H1 (cell line): ENCODE data around the gene GJB1. TPM values are rescaled to one million over a fixed set of nuclear protein-coding genes. Genes with fewer than 3 reads are reported as not detected.

ENCODE experiments used
- CTCF ChIA-PET: fragments of 300-600 bp; sonication (Branson Sonifier 250); formaldehyde crosslinking; loops from one replicate; lab custom pipeline; 2021; ENCODE audit not compliant: partially characterized antibody; lab: Charles Lee
- POLR2A ChIA-PET: fragments of 300-600 bp; sonication (Branson Sonifier 250); formaldehyde crosslinking; loops from one replicate; lab custom pipeline; 2021; ENCODE audit warnings: inconsistent platforms; ENCODE audit not compliant: partially characterized antibody; lab: Charles Lee
- DNase-seq, 2 experiments: peaks; one replicate each; pipeline versions ENCODE4 v3.0.0 to v3.0.0-alpha.2; 2010 to 2022; ENCODE audit warnings: low spot score in 2 of 2, low read depth in 1 of 2, mixed read lengths in 1 of 2
- FAIRE-seq: peaks from 2 replicates; lab custom pipeline; 2011; peaks lifted over from hg19 to GRCh38; lab: Jason Lieb, UNC
- H2AFZ ChIP-seq: 2 replicates; pipeline ENCODE4 v1.8.1; 2012; ENCODE audit warnings: low read length, inconsistent platforms
- H2AK5ac ChIP-seq: 2 replicates; pipeline ENCODE4 v1.6.1; 2013; ENCODE audit warnings: low read depth, low read length
- H2BK120ac ChIP-seq: replicated peaks from 2 replicates; pipeline ENCODE3; 2013; ENCODE audit warnings: low read depth, low read length, inconsistent platforms
- H2BK12ac ChIP-seq: 2 replicates; pipeline ENCODE4 v1.6.1; 2013; ENCODE audit warnings: low read depth, low read length
- H2BK15ac ChIP-seq: 2 replicates; pipeline ENCODE4 v1.6.1; 2013; ENCODE audit warnings: low read length
- H2BK20ac ChIP-seq: 2 replicates; pipeline ENCODE4 v1.6.1; 2013; ENCODE audit warnings: low read length
- H2BK5ac ChIP-seq: 2 replicates; pipeline ENCODE4 v1.6.1; 2013; ENCODE audit warnings: low read depth, low read length
- H3K14ac ChIP-seq: 2 replicates; pipeline ENCODE4 v1.6.1; 2013; ENCODE audit warnings: inconsistent platforms; ENCODE audit not compliant: insufficient read length
- H3K18ac ChIP-seq: 2 replicates; pipeline ENCODE4 v1.6.1; 2013; ENCODE audit warnings: low read length; ENCODE audit errors: extremely low read depth
- H3K23ac ChIP-seq: 2 replicates; pipeline ENCODE4 v1.6.1; 2013; ENCODE audit warnings: inconsistent platforms; ENCODE audit not compliant: insufficient read length
- H3K23me2 ChIP-seq: 2 replicates; pipeline ENCODE4 v1.6.1; 2013; ENCODE audit warnings: low read depth, low read length
- H3K27ac ChIP-seq: 2 replicates; pipeline ENCODE4 v1.6.1; 2011; ENCODE audit warnings: low read depth, low read length, inconsistent platforms
- H3K27me3 ChIP-seq, 4 experiments: replicated peaks in 1 of 4; 1 replicate in 1 of 4; 2 replicates in 3 of 4; pipeline versions ENCODE4 v1.6.1 to v1.8.1; 2011 to 2013; ENCODE audit warnings: low read length in 3 of 4, mild to moderate bottlenecking in 3 of 4, inconsistent platforms in 2 of 4, mixed read lengths in 2 of 4, moderate library complexity in 1 of 4; ENCODE audit not compliant: control insufficient read depth in 3 of 4, insufficient read depth in 3 of 4; ENCODE audit errors: extremely low read depth in 1 of 4
- H3K36me3 ChIP-seq, 4 experiments: 2 replicates each; pipeline versions ENCODE4 v1.6.1 to v1.8.1; 2011 to 2013; ENCODE audit warnings: mild to moderate bottlenecking in 4 of 4, low read length in 3 of 4, moderate library complexity in 2 of 4, control low read depth in 1 of 4, inconsistent platforms in 1 of 4; ENCODE audit not compliant: insufficient read depth in 4 of 4, control insufficient read depth in 2 of 4
- H3K4ac ChIP-seq: replicated peaks from 2 replicates; pipeline ENCODE3; 2013; ENCODE audit warnings: low read length, low read depth, mixed read lengths, inconsistent platforms; ENCODE audit not compliant: insufficient read length
- H3K4me1 ChIP-seq, 4 experiments: replicated peaks in 1 of 4; 1 replicate in 1 of 4; 2 replicates in 3 of 4; pipeline versions ENCODE4 v1.6.1 to v1.8.1; 2011 to 2013; ENCODE audit warnings: low read length in 3 of 4, inconsistent platforms in 2 of 4, mixed read lengths in 1 of 4; ENCODE audit not compliant: insufficient read depth in 4 of 4, control insufficient read depth in 3 of 4
- H3K4me2 ChIP-seq, 2 experiments: 2 replicates each; pipeline versions ENCODE4 v1.6.1 to v1.8.1; 2011 to 2013; ENCODE audit warnings: low read depth in 2 of 2, low read length in 2 of 2, control low read depth in 1 of 2, inconsistent platforms in 1 of 2, mild to moderate bottlenecking in 1 of 2; ENCODE audit not compliant: insufficient read depth in 1 of 2
- H3K4me3 ChIP-seq, 4 experiments: fragments of 200-600, 300-600 bp in 1 of 4; sonication (generic), shearing (Covaris generic), sonication (Bioruptor Twin) in 1 of 4; 2 replicates each; pipeline versions ENCODE4 v1.5.1 to v1.8.1; 2011 to 2016; ENCODE audit warnings: low read length in 4 of 4, low read depth in 3 of 4, control low read depth in 2 of 4, inconsistent platforms in 2 of 4, mild to moderate bottlenecking in 2 of 4, mixed read lengths in 1 of 4, moderate library complexity in 1 of 4; ENCODE audit not compliant: insufficient read depth in 2 of 4; ENCODE audit errors: extremely low read depth in 1 of 4
- H3K56ac ChIP-seq: replicated peaks from 2 replicates; pipeline ENCODE3; 2013; ENCODE audit warnings: low read depth, mild to moderate bottlenecking, mixed read lengths, low read length, inconsistent platforms; ENCODE audit not compliant: insufficient read length
- H3K79me1 ChIP-seq: 2 replicates; pipeline ENCODE4 v1.6.1; 2013; ENCODE audit warnings: low read depth, low read length, control low read depth
- H3K79me2 ChIP-seq, 2 experiments: 2 replicates each; pipeline versions ENCODE4 v1.6.1 to v1.8.1; 2012 to 2013; ENCODE audit warnings: low read length in 2 of 2, mild to moderate bottlenecking in 2 of 2, inconsistent platforms in 1 of 2; ENCODE audit not compliant: insufficient read depth in 2 of 2, control insufficient read depth in 1 of 2
- H3K9ac ChIP-seq, 4 experiments: replicated peaks in 1 of 4; 1 replicate in 1 of 4; 2 replicates in 3 of 4; pipeline versions ENCODE4 v1.6.1 to v1.8.1; 2011 to 2013; ENCODE audit warnings: low read depth in 3 of 4, low read length in 3 of 4, control low read depth in 2 of 4, mild to moderate bottlenecking in 2 of 4, moderate library complexity in 2 of 4, inconsistent platforms in 1 of 4; ENCODE audit errors: extremely low read depth in 1 of 4
- H3K9me3 ChIP-seq, 2 experiments: 2 replicates each; pipeline versions ENCODE4 v1.6.1 to v1.8.1; 2012 to 2013; ENCODE audit warnings: mild to moderate bottlenecking in 2 of 2, moderate library complexity in 2 of 2, control low read depth in 1 of 2, inconsistent platforms in 1 of 2, low read depth in 1 of 2, low read length in 1 of 2, mixed read lengths in 1 of 2; ENCODE audit not compliant: insufficient read depth in 2 of 2
- H4K20me1 ChIP-seq, 2 experiments: replicated peaks in 1 of 2; 2 replicates each; pipeline versions ENCODE3 to v1.8.1; 2011 to 2013; ENCODE audit warnings: inconsistent platforms in 2 of 2, low read length in 2 of 2, mild to moderate bottlenecking in 1 of 2; ENCODE audit not compliant: insufficient read depth in 2 of 2, control insufficient read depth in 1 of 2
- H4K5ac ChIP-seq: 2 replicates; pipeline ENCODE4 v1.6.1; 2013; ENCODE audit warnings: low read length, low read depth, mixed read lengths, inconsistent platforms; ENCODE audit not compliant: insufficient read length
- H4K8ac ChIP-seq: 2 replicates; pipeline ENCODE4 v1.8.0; 2013; ENCODE audit warnings: mild to moderate bottlenecking, moderate library complexity, low read length, inconsistent platforms; ENCODE audit not compliant: insufficient read depth; ENCODE audit errors: extremely low read depth
- H4K91ac ChIP-seq: replicated peaks from 2 replicates; pipeline ENCODE3; 2013; ENCODE audit warnings: low read length, mixed read lengths, inconsistent platforms; ENCODE audit not compliant: insufficient read length
- CTBP2 ChIP-seq: IDR thresholded peaks from 2 replicates; pipeline ENCODE4 v1.7.0; 2011; ENCODE audit warnings: borderline replicate concordance, mild to moderate bottlenecking, moderate library complexity, mixed read lengths, low read length; ENCODE audit not compliant: insufficient read depth, insufficient read length
- EGR1 ChIP-seq: IDR thresholded peaks from 2 replicates; pipeline ENCODE4 v1.6.1; 2011; ENCODE audit warnings: low read depth, low read length, borderline replicate concordance
- HDAC2 ChIP-seq, 2 experiments: fragments of 300-600 bp in 1 of 2; sonication (generic) in 1 of 2; IDR thresholded peaks; 2 replicates each; pipeline ENCODE4 v1.6.1; 2011 to 2012; ENCODE audit warnings: low read depth in 2 of 2, low read length in 2 of 2, mild to moderate bottlenecking in 2 of 2, moderate library complexity in 2 of 2, borderline replicate concordance in 1 of 2, inconsistent platforms in 1 of 2
- JUND ChIP-seq: IDR thresholded peaks from 2 replicates; pipeline ENCODE4 v1.6.1; 2011; ENCODE audit warnings: mild to moderate bottlenecking, improper control_type of control experiment, low read length
- KDM5A ChIP-seq: fragments of 200-600 bp; IDR thresholded peaks from 2 replicates; pipeline ENCODE4 v1.7.1; 2012; ENCODE audit warnings: mild to moderate bottlenecking, low read length, inconsistent platforms, mixed read lengths
- NANOG ChIP-seq: IDR thresholded peaks from 2 replicates; pipeline ENCODE4 v1.6.1; 2011; ENCODE audit warnings: low read length, low read depth, mild to moderate bottlenecking, inconsistent platforms; ENCODE audit not compliant: insufficient read depth, poor library complexity, severe bottlenecking
- POU5F1 ChIP-seq: IDR thresholded peaks from 2 replicates; pipeline ENCODE4 v1.6.1; 2011; ENCODE audit warnings: low read depth, mild to moderate bottlenecking, low read length, moderate library complexity
- SP1 ChIP-seq: IDR thresholded peaks from 2 replicates; pipeline ENCODE4 v1.6.1; 2011; ENCODE audit warnings: low read depth, low read length
- WGBS, 2 experiments: shearing (Covaris generic) in 1 of 2; methylation state at CpG; one replicate each; pipeline versions ENCODE4 v1.1.6 to v1.1.7; 2013 to 2015; ENCODE audit warnings: low lambda C conversion rate in 2 of 2, mixed read lengths in 2 of 2, inconsistent platforms in 1 of 2, low coverage in 1 of 2, missing lambda C conversion rate in 1 of 2; ENCODE audit not compliant: insufficient replicate concordance in 2 of 2, insufficient coverage in 1 of 2, insufficient read length in 1 of 2; ENCODE audit errors: extremely low coverage in 1 of 2, missing lambda C conversion rate in 1 of 2; 5-methylcytosine and 5-hydroxymethylcytosine counted together
- polyA plus RNA-seq, 7 experiments: library from polyadenylated mRNA; depleted of rRNA in 3 of 7; stranded (reverse) in 5 of 7; unstranded in 2 of 7; fragments of >200 nt in 5 of 7; fragments of 200-250 nt in 2 of 7; gene quantifications; 1 replicate in 5 of 7; 2 replicates in 1 of 7; 4 replicates in 1 of 7; pipeline versions ENCODE4 v1.2.1 to v1.2.3, GENCODE V29; 2011 to 2013; ENCODE audit warnings: missing spikeins in 2 of 7, mixed read lengths in 2 of 7
- total RNA-seq: library from RNA; stranded (reverse); fragmentation: NEBNext Ultra II Directional; extraction: Animal tissue kit (Norgen Biotek cat#: 25700); gene quantifications from 2 replicates; pipeline ENCODE4 v1.2.1, GENCODE V29; 2021
- TF ChIP-seq, protein P1 (sequence below): IDR thresholded peaks from 2 replicates; pipeline ENCODE4 v1.6.1; 2012; ENCODE audit warnings: inconsistent platforms

The GJB1 gene
- total and polyA plus RNA-seq, 2 of the 8 experiments (the other 6 are each of a cell fraction or from before 2014, with no cell fraction given): 0.14 TPM; not detected in 1

DNA sequence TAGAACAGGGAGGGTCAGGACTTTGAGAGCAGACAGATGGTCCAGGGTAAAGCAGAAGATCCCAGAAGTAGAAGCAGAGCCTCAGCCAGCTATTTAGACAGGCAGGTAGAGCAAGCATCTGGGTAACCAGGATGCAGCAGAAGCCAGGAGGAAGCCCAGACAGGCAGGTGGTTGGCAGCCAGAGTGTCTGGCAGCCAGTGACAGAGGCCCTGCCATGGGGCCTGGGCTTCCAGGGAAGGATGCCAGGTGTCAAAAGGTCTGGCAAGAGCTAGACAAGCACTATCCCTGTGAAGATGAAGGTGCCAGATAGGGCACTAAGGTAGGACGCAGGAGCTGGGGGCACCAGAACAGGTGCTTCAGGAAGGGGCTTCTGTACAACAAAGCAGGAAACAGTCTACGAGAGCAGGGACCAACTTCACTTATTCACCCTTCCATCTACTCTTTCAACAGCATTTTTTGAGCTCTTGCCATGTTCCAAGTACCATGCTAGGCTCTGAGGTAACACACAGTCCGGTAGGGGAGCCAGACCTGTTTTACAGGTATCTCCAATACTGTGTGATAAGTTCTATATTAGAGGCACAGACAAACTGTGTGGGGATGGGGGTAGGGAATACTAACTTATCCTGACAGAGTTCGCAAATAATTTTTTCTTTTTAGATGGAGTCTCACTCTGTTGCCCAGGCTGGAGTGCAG is 38.1 kb upstream of the GJB1 start:
- FAIRE-seq: no peak
- CTCF ChIA-PET: interaction anchor here (0.8 kb wide), 1 partner anchor 56 kb away, joined by 4 read pairs; no protein-coding TSS in a partner anchor
- Histone ChIP-seq H3K4ac (no peak overlapping the region), H3K23me2 (no peaks in the 10 kb centered on the region), H3K79me1 (no peaks in the 10 kb centered on the region), H3K9me3 (no peaks in the 10 kb centered on the region), H2BK5ac (no peak overlapping the region), H2BK20ac (no peak overlapping the region), H2AFZ (no peak overlapping the region), H3K36me3 (no peaks in the 10 kb centered on the region), H3K9ac (no peak overlapping the region), H2BK15ac (0 out of 2 replicates have a peak overlapping the region, but pooled peaks have one; percentile 29), H4K8ac (no peak overlapping the region), H4K91ac (no peak overlapping the region), H3K23ac (no peak overlapping the region), H2AK5ac (no peak overlapping the region), H3K56ac (no peak overlapping the region), H3K27me3 (no peaks in the 10 kb centered on the region), H3K18ac (no peak overlapping the region), H2BK12ac (0 out of 2 replicates have a peak overlapping the region, but pooled peaks have one; percentile 39), H3K79me2 (no peaks in the 10 kb centered on the region), H4K5ac (no peak overlapping the region), H4K20me1 (no peaks in the 10 kb centered on the region), H2BK120ac (no peak overlapping the region), H3K4me1 (peaks cover 3 to 7% (median 5%) of the 10 kb centered on the region in 4 experiments; a peak in 4 of 7 replicates), H3K4me3 (no peak overlapping the region), H3K14ac (no peak overlapping the region), H3K4me2 (no peak overlapping the region), H3K27ac (no peak overlapping the region)
- 92% methylated on average over 3 of the region's 4 CpGs; no CpG with 5 or more reads in 1 of the 2 experiments for WGBS, 2 experiments
- POLR2A ChIA-PET: interaction anchor here (1.9 kb wide), 1 partner anchor 9 kb away, joined by 5 read pairs; no protein-coding TSS in a partner anchor
- DNase-seq: no peak
- TF ChIP-seq, protein P1, sequence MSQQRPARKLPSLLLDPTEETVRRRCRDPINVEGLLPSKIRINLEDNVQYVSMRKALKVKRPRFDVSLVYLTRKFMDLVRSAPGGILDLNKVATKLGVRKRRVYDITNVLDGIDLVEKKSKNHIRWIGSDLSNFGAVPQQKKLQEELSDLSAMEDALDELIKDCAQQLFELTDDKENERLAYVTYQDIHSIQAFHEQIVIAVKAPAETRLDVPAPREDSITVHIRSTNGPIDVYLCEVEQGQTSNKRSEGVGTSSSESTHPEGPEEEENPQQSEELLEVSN: no peak
- TF ChIP-seq JUND (no peak), SP1 (no peak), CTBP2 (no peak), POU5F1 (no peak), KDM5A (no peak), HDAC2 (IDR thresholded peaks at IDR 0.05; ENCODE audit: borderline replicate concordance in 1 of 2, low read depth in 2 of 2, low read length in 2 of 2) (no peak), EGR1 (no peak), NANOG (no peak)
